ENCODE results near the gene ATG4D. TPM values are rescaled to one million over a fixed set of nuclear protein-coding genes. Genes with fewer than 3 reads are reported as not detected.

The ATG4D gene
- total and polyA plus RNA-seq, 2 experiments from 2014 or later, result 15.1 to 55.5 TPM

DNA sequence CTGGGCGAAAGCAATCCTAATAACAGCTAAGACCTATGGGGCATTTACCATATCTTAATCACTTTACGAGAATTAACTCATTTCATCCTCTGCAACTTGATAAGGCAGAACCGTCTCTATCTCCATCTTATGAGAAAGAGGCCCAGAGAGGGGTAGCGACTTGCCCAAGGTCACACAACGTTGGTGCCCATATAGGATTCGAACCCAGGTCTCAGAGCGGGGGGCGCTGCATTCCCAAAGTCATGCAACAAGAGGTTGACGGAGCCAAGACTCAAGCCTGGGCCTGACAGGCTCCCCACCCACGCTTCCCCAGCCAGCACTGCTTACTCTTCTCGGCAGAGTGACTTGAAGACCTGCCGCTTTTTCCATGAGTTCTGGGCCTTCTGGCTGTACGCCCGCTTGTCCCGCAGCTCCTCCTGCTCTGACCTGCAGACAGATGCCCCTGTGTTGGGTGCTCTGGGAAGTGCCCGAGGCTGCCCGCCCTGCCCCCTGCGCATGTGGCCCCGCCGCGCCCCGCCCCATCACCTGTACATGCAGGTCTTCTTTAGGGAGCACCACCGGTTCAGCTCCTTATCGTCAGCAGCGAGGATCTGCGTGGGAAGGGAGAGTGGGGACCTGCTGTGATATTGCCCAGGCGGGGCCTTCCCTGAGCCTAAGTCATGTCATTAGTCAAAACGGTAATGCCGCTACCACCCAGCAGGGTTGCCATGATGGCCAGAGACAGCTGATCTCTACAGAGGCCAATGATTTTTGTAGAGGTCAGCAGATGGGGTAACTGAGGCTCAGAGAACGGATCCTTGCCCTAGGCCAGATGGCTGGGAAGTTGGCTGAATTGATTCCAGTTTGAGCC, 11.3 kb downstream of the ATG4D start:
- DNase-seq (ENCODE audit: low spot score) (no peak), ATAC-seq (no peak)
- Histone ChIP-seq H3K79me2 (replicated peaks; ENCODE audit: insufficient read depth) (no peaks in the 10 kb centered on the region), H3F3A (replicated peaks; ENCODE audit: low read depth) (peaks cover 30% of the 10 kb centered on the region), H4K20me1 (replicated peaks; ENCODE audit: insufficient read depth) (peaks cover 8% of the 10 kb centered on the region), H3K4me3 (no peak overlapping the region), H3K36me3 (ENCODE audit: insufficient read depth) (peaks cover 19% of the 10 kb centered on the region; the same call in 1 of the 2 replicates), H2AFZ (no peak overlapping the region), H3K27ac (ENCODE audit: low read depth) (0 out of 2 replicates have a peak overlapping the region, but pooled peaks have one; percentile 26), H3K4me1 (ENCODE audit: insufficient read depth) (no peaks in the 10 kb centered on the region), H3K27me3 (ENCODE audit: insufficient read depth) (no peaks in the 10 kb centered on the region), H3K4me2 (no peak overlapping the region), H3K9me2 (ENCODE audit: insufficient read depth) (no peaks in the 10 kb centered on the region)
- no peaks in the 10 kb centered on the region for H3K4me1 Mint-ChIP-seq
- no peaks in the 10 kb centered on the region for H3K9me3 Mint-ChIP-seq
- peaks cover 23% of the 10 kb centered on the region for H3K27me3 Mint-ChIP-seq (ENCODE audit: insufficient read depth, low read depth, poor library complexity)
- no peak overlapping the region for H3K4me3 Mint-ChIP-seq
- H3K36me3 Mint-ChIP-seq (ENCODE audit: low read depth), result peaks cover 88% of the 10 kb centered on the region
- TF ChIP-seq ZNF114 (CRISPR knock-in tag; IDR thresholded peaks at IDR 0.05), result no peak
- TF ChIP-seq, protein P1, sequence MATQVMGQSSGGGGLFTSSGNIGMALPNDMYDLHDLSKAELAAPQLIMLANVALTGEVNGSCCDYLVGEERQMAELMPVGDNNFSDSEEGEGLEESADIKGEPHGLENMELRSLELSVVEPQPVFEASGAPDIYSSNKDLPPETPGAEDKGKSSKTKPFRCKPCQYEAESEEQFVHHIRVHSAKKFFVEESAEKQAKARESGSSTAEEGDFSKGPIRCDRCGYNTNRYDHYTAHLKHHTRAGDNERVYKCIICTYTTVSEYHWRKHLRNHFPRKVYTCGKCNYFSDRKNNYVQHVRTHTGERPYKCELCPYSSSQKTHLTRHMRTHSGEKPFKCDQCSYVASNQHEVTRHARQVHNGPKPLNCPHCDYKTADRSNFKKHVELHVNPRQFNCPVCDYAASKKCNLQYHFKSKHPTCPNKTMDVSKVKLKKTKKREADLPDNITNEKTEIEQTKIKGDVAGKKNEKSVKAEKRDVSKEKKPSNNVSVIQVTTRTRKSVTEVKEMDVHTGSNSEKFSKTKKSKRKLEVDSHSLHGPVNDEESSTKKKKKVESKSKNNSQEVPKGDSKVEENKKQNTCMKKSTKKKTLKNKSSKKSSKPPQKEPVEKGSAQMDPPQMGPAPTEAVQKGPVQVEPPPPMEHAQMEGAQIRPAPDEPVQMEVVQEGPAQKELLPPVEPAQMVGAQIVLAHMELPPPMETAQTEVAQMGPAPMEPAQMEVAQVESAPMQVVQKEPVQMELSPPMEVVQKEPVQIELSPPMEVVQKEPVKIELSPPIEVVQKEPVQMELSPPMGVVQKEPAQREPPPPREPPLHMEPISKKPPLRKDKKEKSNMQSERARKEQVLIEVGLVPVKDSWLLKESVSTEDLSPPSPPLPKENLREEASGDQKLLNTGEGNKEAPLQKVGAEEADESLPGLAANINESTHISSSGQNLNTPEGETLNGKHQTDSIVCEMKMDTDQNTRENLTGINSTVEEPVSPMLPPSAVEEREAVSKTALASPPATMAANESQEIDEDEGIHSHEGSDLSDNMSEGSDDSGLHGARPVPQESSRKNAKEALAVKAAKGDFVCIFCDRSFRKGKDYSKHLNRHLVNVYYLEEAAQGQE (IDR thresholded peaks at IDR 0.05; ENCODE audit: unreplicated experiment), result no peak
- no peak for TF ChIP-seq EZH2 (IDR thresholded peaks at IDR 0.05; ENCODE audit: low read depth, unreplicated experiment)
- TF ChIP-seq JUNB (IDR thresholded peaks at IDR 0.05; ENCODE audit: unreplicated experiment), result no peak
- TF ChIP-seq, protein P2, sequence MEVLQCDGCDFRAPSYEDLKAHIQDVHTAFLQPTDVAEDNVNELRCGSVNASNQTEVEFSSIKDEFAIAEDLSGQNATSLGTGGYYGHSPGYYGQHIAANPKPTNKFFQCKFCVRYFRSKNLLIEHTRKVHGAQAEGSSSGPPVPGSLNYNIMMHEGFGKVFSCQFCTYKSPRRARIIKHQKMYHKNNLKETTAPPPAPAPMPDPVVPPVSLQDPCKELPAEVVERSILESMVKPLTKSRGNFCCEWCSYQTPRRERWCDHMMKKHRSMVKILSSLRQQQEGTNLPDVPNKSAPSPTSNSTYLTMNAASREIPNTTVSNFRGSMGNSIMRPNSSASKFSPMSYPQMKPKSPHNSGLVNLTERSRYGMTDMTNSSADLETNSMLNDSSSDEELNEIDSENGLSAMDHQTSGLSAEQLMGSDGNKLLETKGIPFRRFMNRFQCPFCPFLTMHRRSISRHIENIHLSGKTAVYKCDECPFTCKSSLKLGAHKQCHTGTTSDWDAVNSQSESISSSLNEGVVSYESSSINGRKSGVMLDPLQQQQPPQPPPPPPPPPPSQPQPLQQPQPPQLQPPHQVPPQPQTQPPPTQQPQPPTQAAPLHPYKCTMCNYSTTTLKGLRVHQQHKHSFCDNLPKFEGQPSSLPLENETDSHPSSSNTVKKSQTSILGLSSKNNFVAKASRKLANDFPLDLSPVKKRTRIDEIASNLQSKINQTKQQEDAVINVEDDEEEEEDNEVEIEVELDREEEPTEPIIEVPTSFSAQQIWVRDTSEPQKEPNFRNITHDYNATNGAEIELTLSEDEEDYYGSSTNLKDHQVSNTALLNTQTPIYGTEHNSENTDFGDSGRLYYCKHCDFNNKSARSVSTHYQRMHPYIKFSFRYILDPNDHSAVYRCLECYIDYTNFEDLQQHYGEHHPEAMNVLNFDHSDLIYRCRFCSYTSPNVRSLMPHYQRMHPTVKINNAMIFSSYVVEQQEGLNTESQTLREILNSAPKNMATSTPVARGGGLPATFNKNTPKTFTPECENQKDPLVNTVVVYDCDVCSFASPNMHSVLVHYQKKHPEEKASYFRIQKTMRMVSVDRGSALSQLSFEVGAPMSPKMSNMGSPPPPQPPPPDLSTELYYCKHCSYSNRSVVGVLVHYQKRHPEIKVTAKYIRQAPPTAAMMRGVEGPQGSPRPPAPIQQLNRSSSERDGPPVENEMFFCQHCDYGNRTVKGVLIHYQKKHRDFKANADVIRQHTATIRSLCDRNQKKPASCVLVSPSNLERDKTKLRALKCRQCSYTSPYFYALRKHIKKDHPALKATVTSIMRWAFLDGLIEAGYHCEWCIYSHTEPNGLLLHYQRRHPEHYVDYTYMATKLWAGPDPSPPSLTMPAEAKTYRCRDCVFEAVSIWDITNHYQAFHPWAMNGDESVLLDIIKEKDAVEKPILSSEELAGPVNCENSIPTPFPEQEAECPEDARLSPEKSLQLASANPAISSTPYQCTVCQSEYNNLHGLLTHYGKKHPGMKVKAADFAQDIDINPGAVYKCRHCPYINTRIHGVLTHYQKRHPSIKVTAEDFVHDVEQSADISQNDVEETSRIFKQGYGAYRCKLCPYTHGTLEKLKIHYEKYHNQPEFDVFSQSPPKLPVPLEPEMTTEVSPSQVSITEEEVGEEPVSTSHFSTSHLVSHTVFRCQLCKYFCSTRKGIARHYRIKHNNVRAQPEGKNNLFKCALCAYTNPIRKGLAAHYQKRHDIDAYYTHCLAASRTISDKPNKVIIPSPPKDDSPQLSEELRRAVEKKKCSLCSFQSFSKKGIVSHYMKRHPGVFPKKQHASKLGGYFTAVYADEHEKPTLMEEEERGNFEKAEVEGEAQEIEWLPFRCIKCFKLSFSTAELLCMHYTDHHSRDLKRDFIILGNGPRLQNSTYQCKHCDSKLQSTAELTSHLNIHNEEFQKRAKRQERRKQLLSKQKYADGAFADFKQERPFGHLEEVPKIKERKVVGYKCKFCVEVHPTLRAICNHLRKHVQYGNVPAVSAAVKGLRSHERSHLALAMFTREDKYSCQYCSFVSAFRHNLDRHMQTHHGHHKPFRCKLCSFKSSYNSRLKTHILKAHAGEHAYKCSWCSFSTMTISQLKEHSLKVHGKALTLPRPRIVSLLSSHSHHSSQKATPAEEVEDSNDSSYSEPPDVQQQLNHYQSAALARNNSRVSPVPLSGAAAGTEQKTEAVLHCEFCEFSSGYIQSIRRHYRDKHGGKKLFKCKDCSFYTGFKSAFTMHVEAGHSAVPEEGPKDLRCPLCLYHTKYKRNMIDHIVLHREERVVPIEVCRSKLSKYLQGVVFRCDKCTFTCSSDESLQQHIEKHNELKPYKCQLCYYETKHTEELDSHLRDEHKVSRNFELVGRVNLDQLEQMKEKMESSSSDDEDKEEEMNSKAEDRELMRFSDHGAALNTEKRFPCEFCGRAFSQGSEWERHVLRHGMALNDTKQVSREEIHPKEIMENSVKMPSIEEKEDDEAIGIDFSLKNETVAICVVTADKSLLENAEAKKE (CRISPR knock-in tag; IDR thresholded peaks at IDR 0.05), result no peak
- TF ChIP-seq, protein P3, sequence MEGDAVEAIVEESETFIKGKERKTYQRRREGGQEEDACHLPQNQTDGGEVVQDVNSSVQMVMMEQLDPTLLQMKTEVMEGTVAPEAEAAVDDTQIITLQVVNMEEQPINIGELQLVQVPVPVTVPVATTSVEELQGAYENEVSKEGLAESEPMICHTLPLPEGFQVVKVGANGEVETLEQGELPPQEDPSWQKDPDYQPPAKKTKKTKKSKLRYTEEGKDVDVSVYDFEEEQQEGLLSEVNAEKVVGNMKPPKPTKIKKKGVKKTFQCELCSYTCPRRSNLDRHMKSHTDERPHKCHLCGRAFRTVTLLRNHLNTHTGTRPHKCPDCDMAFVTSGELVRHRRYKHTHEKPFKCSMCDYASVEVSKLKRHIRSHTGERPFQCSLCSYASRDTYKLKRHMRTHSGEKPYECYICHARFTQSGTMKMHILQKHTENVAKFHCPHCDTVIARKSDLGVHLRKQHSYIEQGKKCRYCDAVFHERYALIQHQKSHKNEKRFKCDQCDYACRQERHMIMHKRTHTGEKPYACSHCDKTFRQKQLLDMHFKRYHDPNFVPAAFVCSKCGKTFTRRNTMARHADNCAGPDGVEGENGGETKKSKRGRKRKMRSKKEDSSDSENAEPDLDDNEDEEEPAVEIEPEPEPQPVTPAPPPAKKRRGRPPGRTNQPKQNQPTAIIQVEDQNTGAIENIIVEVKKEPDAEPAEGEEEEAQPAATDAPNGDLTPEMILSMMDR (conservative IDR thresholded peaks at IDR 0.05; ENCODE audit: low read depth in 2 of 2), result no peak
- no peak for TF ChIP-seq STAT1 (IDR thresholded peaks at IDR 0.05; ENCODE audit: unreplicated experiment)
- no peak for TF ChIP-seq CREB1 (CRISPR knock-in tag; IDR thresholded peaks at IDR 0.05; ENCODE audit: low read depth)
- TF ChIP-seq EZH2phosphoT487 (IDR thresholded peaks at IDR 0.05; ENCODE audit: unreplicated experiment), result no peak
- H3K27ac Mint-ChIP-seq, result 0 out of 2 replicates have a peak overlapping the region, but pooled peaks have one; percentile 27

Measured in GM23338 (cell line).